Liver (tissue), 9 donors: ENCODE measurements around the gene FPR1. TPM values are rescaled to one million over a fixed set of nuclear protein-coding genes. Genes with fewer than 3 reads are reported as not detected.
A peak's percentile ranks its signal among the peaks of the same experiment; 100 is the strongest.

ENCODE experiments used
- DNase-seq: peaks from one replicate; pipeline ENCODE4 v3.0.0-alpha.2; 2017; ENCODE audit warnings: low spot score
- H3K27ac ChIP-seq, 2 donors: one replicate each; pipeline ENCODE4 v1.7.0; 2013; ENCODE audit warnings: inconsistent platforms in 2 of 2, low read length in 2 of 2, control low read depth in 1 of 2, low read depth in 1 of 2, mild to moderate bottlenecking in 1 of 2
- H3K27me3 ChIP-seq, 4 donors: one replicate each; pipeline versions ENCODE4 v1.6.1 to v1.7.0; 2013; ENCODE audit warnings: low read length in 3 of 4, inconsistent platforms in 1 of 4, mild to moderate bottlenecking in 1 of 4, moderate library complexity in 1 of 4; ENCODE audit not compliant: control insufficient read depth in 4 of 4, insufficient read depth in 4 of 4
- H3K36me3 ChIP-seq, 4 donors: one replicate each; pipeline versions ENCODE4 v1.6.1 to v1.7.0; 2013; ENCODE audit warnings: low read length in 3 of 4, mild to moderate bottlenecking in 3 of 4, low read depth in 1 of 4, moderate library complexity in 1 of 4; ENCODE audit not compliant: control insufficient read depth in 4 of 4, insufficient read depth in 3 of 4
- H3K4me1 ChIP-seq, 4 donors: one replicate each; pipeline versions ENCODE4 v1.6.1 to v1.7.0; 2013; ENCODE audit warnings: low read length in 3 of 4, mild to moderate bottlenecking in 3 of 4, moderate library complexity in 1 of 4; ENCODE audit not compliant: control insufficient read depth in 4 of 4, insufficient read depth in 4 of 4
- H3K4me3 ChIP-seq, 3 donors: one replicate each; pipeline versions ENCODE4 v1.6.1 to v1.7.0; 2013; ENCODE audit warnings: low read length in 3 of 3, control low read depth in 1 of 3, low read depth in 1 of 3, mild to moderate bottlenecking in 1 of 3
- H3K9ac ChIP-seq, 2 donors: one replicate each; pipeline ENCODE4 v1.7.0; 2013; ENCODE audit warnings: low read length in 2 of 2, mild to moderate bottlenecking in 2 of 2, moderate library complexity in 2 of 2, control low read depth in 1 of 2, low read depth in 1 of 2
- H3K9me3 ChIP-seq, 4 donors: one replicate each; pipeline versions ENCODE4 v1.6.1 to v1.7.0; 2013; ENCODE audit warnings: low read length in 3 of 4; ENCODE audit not compliant: control insufficient read depth in 4 of 4
- ATF3 ChIP-seq: IDR thresholded peaks from 2 replicates; pipeline ENCODE4 v1.6.1; 2016; ENCODE audit warnings: antibody characterized with exemption
- CTCF ChIP-seq: fragments of 150-350 bp; IDR thresholded peaks from 2 replicates; pipeline ENCODE4 v1.5.1; 2017; ENCODE audit warnings: improper control_type of control experiment, low read depth, low read length; ENCODE audit not compliant: missing input control
- EGR1 ChIP-seq, 2 donors: IDR thresholded peaks; 2 replicates each; pipeline ENCODE4 v1.6.1; 2016 to 2018; ENCODE audit warnings: antibody characterized with exemption in 2 of 2, low read depth in 2 of 2
- FOXA2 ChIP-seq: IDR thresholded peaks from 2 replicates; pipeline ENCODE4 v1.6.1; 2016; ENCODE audit warnings: antibody characterized with exemption
- GABPA ChIP-seq, 2 donors: IDR thresholded peaks in 1 of 2; conservative IDR thresholded peaks in 1 of 2; 2 replicates each; pipeline ENCODE4 v1.6.1; 2016; ENCODE audit warnings: antibody characterized with exemption in 2 of 2, mild to moderate bottlenecking in 1 of 2, moderate library complexity in 1 of 2
- HNF4A ChIP-seq, 2 donors: conservative IDR thresholded peaks; 2 replicates each; pipeline ENCODE4 v1.6.1; 2016; ENCODE audit warnings: antibody characterized with exemption in 2 of 2, mild to moderate bottlenecking in 2 of 2
- HNF4G ChIP-seq: IDR thresholded peaks from 2 replicates; pipeline ENCODE4 v1.6.1; 2016; ENCODE audit warnings: antibody characterized with exemption
- JUND ChIP-seq, 2 donors: IDR thresholded peaks; 2 replicates each; pipeline ENCODE4 v1.6.1; 2016; ENCODE audit warnings: antibody characterized with exemption in 2 of 2
- MAX ChIP-seq: IDR thresholded peaks from 2 replicates; pipeline ENCODE4 v1.6.1; 2016; ENCODE audit warnings: antibody characterized with exemption
- NR2F2 ChIP-seq: IDR thresholded peaks from 2 replicates; pipeline ENCODE4 v1.6.1; 2016; ENCODE audit warnings: antibody characterized with exemption
- REST ChIP-seq: IDR thresholded peaks from 2 replicates; pipeline ENCODE4 v1.6.1; 2016; ENCODE audit warnings: antibody characterized with exemption, mild to moderate bottlenecking
- SP1 ChIP-seq: IDR thresholded peaks from 2 replicates; pipeline ENCODE4 v1.6.1; 2018; ENCODE audit warnings: antibody characterized with exemption, mild to moderate bottlenecking
- TAF1 ChIP-seq: conservative IDR thresholded peaks from 2 replicates; pipeline ENCODE4 v1.6.1; 2016; ENCODE audit warnings: antibody characterized with exemption, mild to moderate bottlenecking
- YY1 ChIP-seq: IDR thresholded peaks from 2 replicates; pipeline ENCODE4 v1.6.1; 2016; ENCODE audit warnings: antibody characterized with exemption, mild to moderate bottlenecking
- ZBTB33 ChIP-seq: IDR thresholded peaks from 2 replicates; pipeline ENCODE4 v1.6.1; 2016; ENCODE audit warnings: antibody characterized with exemption
- WGBS: extraction: QIAGEN DNeasy Blood & Tissue Kit; methylation state at CpG from one replicate; pipeline ENCODE4 v1.1.7; 2013; 5-methylcytosine and 5-hydroxymethylcytosine counted together
- polyA plus RNA-seq, 2 donors: library from polyadenylated mRNA; stranded (reverse) in 1 of 2; unstranded in 1 of 2; fragments of 200-250 nt in 1 of 2; fragments of >200 nt in 1 of 2; fragmentation: Nextera tagmentation in 1 of 2; extraction: Ambion mirVana in 1 of 2; gene quantifications; one replicate each; pipeline versions ENCODE4 v1.2.1 to v1.2.3, GENCODE V29; 2013 to 2015
- total RNA-seq, 2 donors: library from RNA; depleted of rRNA; stranded (reverse); fragments of >200 nt; gene quantifications; one replicate each; pipeline ENCODE4 v1.2.3, GENCODE V29; 2014
- donor health status: healthy.
- donor health status: healthy.
- donor health status: healthy.
- donor health status: healthy.
- donor health status: healthy.

Gene FPR1
- total and polyA plus RNA-seq, 4 donors: 2.7 to 17.0 (median 8.1) TPM

- WGBS: 52% methylated on average over 6 of the region's 6 CpGs
- no peaks in the 10 kb centered on the region for H3K36me3 ChIP-seq
Measured at GRCh38 chr19:51786646-51787494, 35.2 kb upstream of the FPR1 start.

GRCh38 chr19:51784922-51785690 is 33.4 kb upstream of the FPR1 start:
- Histone ChIP-seq H3K36me3 (no peaks in the 10 kb centered on the region), H3K4me1 (no peaks in the 10 kb centered on the region), H3K9me3 (peaks cover 1 to 8% (median 3%) of the 10 kb centered on the region in 4 donors), H3K4me3 (no peak overlapping the region), H3K27me3 (no peaks in the 10 kb centered on the region), H3K9ac (no peak overlapping the region), H3K27ac (peak overlapping the region; percentile 36 to 40)
- DNase-seq: no peak
- TF ChIP-seq JUND (IDR thresholded peaks at IDR 0.05) (peak in 1 of 2 donors; percentile 16), ATF3 (no peak), YY1 (no peak)
- WGBS: 70% methylated on average over 6 of the region's 6 CpGs

More at GRCh38 chr19:51786646-51787494, 35.2 kb upstream of the FPR1 start:
- TF ChIP-seq SP1 (no peak), FOXA2 (no peak), HNF4G (no peak), EGR1 (IDR thresholded peaks at IDR 0.05; ENCODE audit: low read depth in 2 of 2) (no peak), YY1 (no peak), ZBTB33 (no peak), ATF3 (no peak), MAX (no peak), NR2F2 (no peak)
- peaks cover 0 to 8% (median 2%) of the 10 kb centered on the region in 4 donors for H3K9me3 ChIP-seq
- DNase-seq: no peak
- no peak overlapping the region for H3K4me3 ChIP-seq
- H3K4me1 ChIP-seq: no peaks in the 10 kb centered on the region
- no peaks in the 10 kb centered on the region for H3K27me3 ChIP-seq
- no peak overlapping the region for H3K9ac ChIP-seq
- H3K27ac ChIP-seq: no peak overlapping the region

- Histone ChIP-seq H3K9ac (no peak overlapping the region), H3K4me3 (no peak overlapping the region), H3K27ac (peak overlapping the region; percentile 11 to 25), H3K27me3 (no peaks in the 10 kb centered on the region), H3K4me1 (no peaks in the 10 kb centered on the region), H3K36me3 (no peaks in the 10 kb centered on the region), H3K9me3 (peaks cover 0 to 3% (median 2%) of the 10 kb centered on the region in 4 donors)
- DNase-seq: no peak
- 61% methylated on average over 6 of the region's 6 CpGs for WGBS
- no peak for TF ChIP-seq REST
- no peak for TF ChIP-seq HNF4A (conservative IDR thresholded peaks at IDR 0.05)
- TF ChIP-seq HNF4G: no peak
- no peak for TF ChIP-seq EGR1 (IDR thresholded peaks at IDR 0.05; ENCODE audit: low read depth in 2 of 2)
- TF ChIP-seq JUND (IDR thresholded peaks at IDR 0.05): no peak
- no peak for TF ChIP-seq CTCF
- no peak for TF ChIP-seq MAX
- TF ChIP-seq TAF1: no peak
- TF ChIP-seq GABPA (IDR thresholded peaks at IDR 0.05 in 1 of 2, conservative IDR thresholded peaks at IDR 0.05 in 1 of 2): no peak
Measured at GRCh38 chr19:51784109-51784785, 32.6 kb upstream of the FPR1 start.
